SK-N-SH (cell line): ENCODE results near the gene SOX15. TPM values are rescaled to one million over a fixed set of nuclear protein-coding genes. Genes with fewer than 3 reads are reported as not detected.

Source experiments
- CTCF ChIA-PET: fragments of 300-600, 350-600 bp; formaldehyde crosslinking; extraction: SDS; loops from one replicate; lab custom pipeline; 2021; lab: Yijun Ruan, JAX
- POLR2A ChIA-PET: fragments of 350-600 bp; sonication (Branson Sonifier 250); formaldehyde crosslinking; extraction: SDS; loops from one replicate; lab custom pipeline; 2020; ENCODE audit warnings: antibody characterized with exemption, inconsistent platforms; lab: Yijun Ruan, JAX
- DNase-seq: peaks from one replicate; pipeline ENCODE4 v3.0.0; 2012
- H2AFZ ChIP-seq: fragments of 200-600 bp; sonication (generic); 2 replicates; pipeline ENCODE4 v1.8.1; 2016; ENCODE audit warnings: antibody characterized with exemption, mild to moderate bottlenecking, low read depth
- H3F3A ChIP-seq: fragments of 200-600 bp; sonication (generic); replicated peaks from 2 replicates; pipeline ENCODE3; 2016; ENCODE audit warnings: antibody characterized with exemption, mild to moderate bottlenecking; ENCODE audit not compliant: insufficient read depth
- H3K27ac ChIP-seq, 2 experiments: fragments of 200-500 bp in 1 of 2; fragments of 200-600 bp in 1 of 2; sonication (Bioruptor generic) in 1 of 2; sonication (generic), shearing (Covaris generic) in 1 of 2; 2 replicates each; pipeline versions ENCODE4 v1.5.1 to v1.6.1; 2014 to 2016; ENCODE audit warnings: low read depth in 2 of 2, inconsistent platforms in 1 of 2, low read length in 1 of 2, mild to moderate bottlenecking in 1 of 2, mixed read lengths in 1 of 2
- H3K27me3 ChIP-seq: fragments of 200-600 bp; sonication (generic), shearing (Covaris generic); 2 replicates; pipeline ENCODE4 v1.6.1; 2016; ENCODE audit warnings: mixed run types; ENCODE audit not compliant: insufficient read depth
- H3K36me3 ChIP-seq, 2 experiments: fragments of 200-500 bp in 1 of 2; fragments of 200-600 bp in 1 of 2; sonication (Bioruptor generic) in 1 of 2; sonication (generic) in 1 of 2; replicated peaks in 1 of 2; 2 replicates each; pipeline versions ENCODE3 to v1.5.1; 2014 to 2016; ENCODE audit warnings: low read length in 1 of 2, mild to moderate bottlenecking in 1 of 2; ENCODE audit not compliant: insufficient read depth in 2 of 2, control insufficient read depth in 1 of 2
- H3K4me1 ChIP-seq, 2 experiments: fragments of 200-500 bp in 1 of 2; fragments of 200-600 bp in 1 of 2; sonication (Bioruptor generic) in 1 of 2; sonication (generic), shearing (Covaris generic) in 1 of 2; 2 replicates each; pipeline versions ENCODE4 v1.5.1 to v1.6.1; 2014 to 2016; ENCODE audit warnings: low read depth in 1 of 2, low read length in 1 of 2, mixed run types in 1 of 2; ENCODE audit not compliant: insufficient read depth in 2 of 2, control insufficient read depth in 1 of 2
- H3K4me2 ChIP-seq: fragments of 200-600 bp; sonication (generic), shearing (Covaris generic); 2 replicates; pipeline ENCODE4 v1.6.1; 2017; ENCODE audit warnings: mixed run types
- H3K4me3 ChIP-seq, 2 experiments: fragments of 200-500 bp in 1 of 2; fragments of 200-600 bp in 1 of 2; sonication (Bioruptor generic) in 1 of 2; sonication (generic), shearing (Covaris generic) in 1 of 2; 2 replicates each; pipeline versions ENCODE4 v1.5.1 to v1.8.1; 2014 to 2016; ENCODE audit warnings: low read depth in 2 of 2, inconsistent platforms in 1 of 2, low read length in 1 of 2, mild to moderate bottlenecking in 1 of 2, mixed read lengths in 1 of 2, moderate library complexity in 1 of 2
- H3K79me2 ChIP-seq: fragments of 200-600 bp; sonication (generic); 2 replicates; pipeline ENCODE4 v1.8.1; 2017; ENCODE audit warnings: mild to moderate bottlenecking; ENCODE audit not compliant: insufficient read depth
- H3K9ac ChIP-seq: fragments of 200-600 bp; sonication (generic); 2 replicates; pipeline ENCODE4 v1.6.1; 2017; ENCODE audit warnings: mixed run types
- H3K9me2 ChIP-seq: fragments of 200-600 bp; sonication (generic); 2 replicates; pipeline ENCODE4 v1.6.1; 2017; ENCODE audit warnings: mixed run types
- H3K9me3 ChIP-seq: fragments of 200-600 bp; sonication (generic); 2 replicates; pipeline ENCODE4 v1.6.1; 2017; ENCODE audit warnings: mixed run types, mild to moderate bottlenecking, moderate library complexity
- H4K20me1 ChIP-seq: fragments of 200-600 bp; sonication (generic); 2 replicates; pipeline ENCODE4 v1.6.1; 2017; ENCODE audit warnings: mild to moderate bottlenecking, mixed run types; ENCODE audit not compliant: insufficient read depth
- ELF1 ChIP-seq: IDR thresholded peaks from 2 replicates; pipeline ENCODE4 v1.4.0; 2012
- EP300 ChIP-seq, 2 experiments: IDR thresholded peaks; 2 replicates each; pipeline versions ENCODE4 v1.4.0 to v1.6.1; 2012; ENCODE audit warnings: borderline replicate concordance in 1 of 2, low read depth in 1 of 2, low read length in 1 of 2
- FOXM1 ChIP-seq: IDR thresholded peaks from 2 replicates; pipeline ENCODE4 v1.4.0; 2012; ENCODE audit warnings: low read depth, mild to moderate bottlenecking
- GABPA ChIP-seq: IDR thresholded peaks from 2 replicates; pipeline ENCODE4 v1.4.0; 2012; ENCODE audit warnings: low read depth, mild to moderate bottlenecking
- GATA2 ChIP-seq: sonication (generic); formaldehyde crosslinking; IDR thresholded peaks from 2 replicates; pipeline ENCODE4 v1.5.0; 2020; ENCODE audit warnings: mild to moderate bottlenecking, missing genetic modification reagents
- JUND ChIP-seq: IDR thresholded peaks from 2 replicates; pipeline ENCODE4 v1.4.0; 2012
- MXI1 ChIP-seq: IDR thresholded peaks from 2 replicates; pipeline ENCODE4 v1.6.1; 2012; ENCODE audit warnings: mild to moderate bottlenecking, low read depth, low read length, improper control_type of control experiment
- NRF1 ChIP-seq: IDR thresholded peaks from 2 replicates; pipeline ENCODE4 v1.6.1; 2012; ENCODE audit warnings: low read depth, mild to moderate bottlenecking, low read length
- REST ChIP-seq: IDR thresholded peaks from 2 replicates; pipeline ENCODE4 v1.6.1; 2012; ENCODE audit warnings: mild to moderate bottlenecking, low read depth, low read length, moderate library complexity
- RFX5 ChIP-seq: IDR thresholded peaks from 2 replicates; pipeline ENCODE4 v1.6.1; 2012; ENCODE audit warnings: mild to moderate bottlenecking, improper control_type of control experiment, low read length
- RXRA ChIP-seq: IDR thresholded peaks from 2 replicates; pipeline ENCODE4 v1.4.0; 2012; ENCODE audit warnings: low read depth, mild to moderate bottlenecking, borderline replicate concordance
- SIN3A ChIP-seq: IDR thresholded peaks from 2 replicates; pipeline ENCODE4 v1.6.1; 2012; ENCODE audit warnings: low read depth, mild to moderate bottlenecking, low read length, moderate library complexity, borderline replicate concordance
- TAF1 ChIP-seq: IDR thresholded peaks from 2 replicates; pipeline ENCODE4 v1.6.1; 2012; ENCODE audit warnings: low read depth, mild to moderate bottlenecking, low read length, moderate library complexity, borderline replicate concordance
- TCF12 ChIP-seq: IDR thresholded peaks from 2 replicates; pipeline ENCODE4 v1.4.0; 2012
- WGBS: methylation state at CpG from one replicate; pipeline ENCODE4 v1.1.6; 2017; ENCODE audit warnings: low lambda C conversion rate; 5-methylcytosine and 5-hydroxymethylcytosine counted together
- polyA plus RNA-seq, 3 experiments: library from polyadenylated mRNA; depleted of rRNA; stranded (reverse); fragments of >200 nt; gene quantifications; 2 replicates each; pipeline ENCODE4 v1.2.3, GENCODE V29; 2012

Gene SOX15
- polyA plus RNA-seq, 1 of the 3 experiments (the other 2 are of a cell fraction) = 1.3 TPM

GRCh38 chr17:7579834-7580603, 9.9 kb downstream of the SOX15 start:
- 88% methylated on average over 6 of the region's 12 CpGs for WGBS
- Histone ChIP-seq H3K79me2 (peaks cover 72% of the 10 kb centered on the region), H3K4me2 (peak overlapping the region; percentile 23; the same call in 1 of the 2 replicates), H4K20me1 (peaks cover 41% of the 10 kb centered on the region), H3F3A (peaks cover 50% of the 10 kb centered on the region), H3K27me3 (no peaks in the 10 kb centered on the region), H3K9me2 (no peaks in the 10 kb centered on the region), H3K36me3 (peaks cover 40% of the 10 kb centered on the region in 2 experiments), H3K9ac (peak overlapping the region; percentile 45; the same call in 1 of the 2 replicates), H3K4me3 (peak overlapping the region in 1 of 2 experiments; percentile 2; a peak in 1 of 4 replicates), H3K27ac (peak overlapping the region in 1 of 2 experiments; percentile 79; a peak in 2 of 4 replicates), H2AFZ (no peak overlapping the region), H3K4me1 (peaks cover 31% of the 10 kb centered on the region in 2 experiments), H3K9me3 (no peaks in the 10 kb centered on the region)
- POLR2A ChIA-PET = interaction anchor here (0.6 to 2.4 kb wide), 5 partner anchors 9 to 107 kb away, joined by 3 to 5 read pairs (median 3); partner anchors contain the start of genes FXR2 and TP53
- no peak for DNase-seq
- TF ChIP-seq JUND = no peak
- TF ChIP-seq NRF1 = no peak
- no peak for TF ChIP-seq RXRA
- no peak for TF ChIP-seq REST
- TF ChIP-seq TCF12 = no peak
- TF ChIP-seq FOXM1 = no peak
- no peak for TF ChIP-seq GABPA
- no peak for TF ChIP-seq TAF1
- TF ChIP-seq GATA2 (CRISPR knock-in tag) = no peak
- no peak for TF ChIP-seq RFX5
- no peak for TF ChIP-seq SIN3A
- no peak for TF ChIP-seq EP300 (IDR thresholded peaks at IDR 0.05; ENCODE audit: borderline replicate concordance in 1 of 2, low read depth in 1 of 2, low read length in 1 of 2)
- no peak for TF ChIP-seq ELF1
- no peak for TF ChIP-seq MXI1
- CTCF ChIA-PET = interaction anchor here (1.2 to 2.5 kb wide), 3 partner anchors 9 to 108 kb away, joined by 3 to 18 read pairs (median 10); partner anchors contain the start of genes SOX15, TP53 and WRAP53
